Sigmoid colon (tissue), 4 donors: Measurements from ENCODE around the gene FAM107A.

ENCODE experiments used
- EP300 ChIP-seq, 4 donors: sonication (generic); formaldehyde crosslinking; IDR thresholded peaks; one replicate each; pipeline ENCODE4 v1.6.1; 2017; ENCODE audit warnings: antibody characterized with exemption in 4 of 4
- POLR2A ChIP-seq, 2 donors: fragments of 450-650 bp; IDR thresholded peaks; one replicate each; pipeline ENCODE4 v1.6.1; 2016; ENCODE audit warnings: antibody characterized with exemption in 2 of 2, mild to moderate bottlenecking in 2 of 2, moderate library complexity in 2 of 2
- POLR2AphosphoS5 ChIP-seq, 4 donors: sonication (generic); formaldehyde crosslinking; IDR thresholded peaks; one replicate each; pipeline ENCODE4 v1.6.1; 2017; ENCODE audit warnings: antibody characterized with exemption in 4 of 4
- TF ChIP-seq, protein P1 (sequence below), 4 experiments: fragments of 450-650 bp in 3 of 4; fragments of 200-600 bp in 1 of 4; IDR thresholded peaks; one replicate each; pipeline ENCODE4 v1.5.1; 2016 to 2019; ENCODE audit warnings: antibody characterized with exemption in 4 of 4, mild to moderate bottlenecking in 3 of 4, moderate library complexity in 2 of 4

DNA sequence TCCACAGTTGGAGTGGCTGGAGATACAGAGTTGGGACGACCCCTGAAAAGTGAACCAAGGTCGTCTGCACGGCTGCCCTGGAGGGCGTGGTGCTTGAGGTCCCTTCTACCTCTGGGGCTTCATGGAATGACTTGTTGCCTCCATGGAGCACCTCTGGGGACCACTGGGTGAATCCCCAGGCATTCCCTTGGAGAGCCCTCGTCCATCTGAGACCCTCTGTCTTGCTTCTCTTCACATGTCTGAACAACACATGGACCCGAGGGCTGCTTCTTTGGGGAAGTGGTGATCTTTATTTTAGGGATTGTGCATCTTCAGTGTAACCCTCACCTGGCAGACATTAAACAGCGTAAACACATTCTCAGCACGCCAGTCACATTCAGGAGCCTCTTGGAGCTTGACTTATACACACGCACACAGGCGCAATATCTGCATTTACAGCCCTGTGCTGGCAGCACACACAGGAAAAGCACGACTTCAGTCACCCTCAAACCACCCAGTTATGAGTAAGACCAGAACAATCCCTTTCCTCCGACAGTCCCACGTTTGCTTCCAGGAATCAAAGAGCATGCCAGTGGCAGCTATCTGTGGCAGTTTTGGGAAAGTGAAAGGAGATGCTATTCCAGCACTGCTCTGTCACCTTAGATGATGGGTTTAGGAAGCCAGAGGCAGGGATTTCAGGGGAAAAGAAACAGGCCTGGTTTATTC lies 12.6 kb downstream of the FAM107A start:
- TF ChIP-seq POLR2A (IDR thresholded peaks at IDR 0.05) (no peak), POLR2AphosphoS5 (IDR thresholded peaks at IDR 0.05) (no peak), EP300 (IDR thresholded peaks at IDR 0.05) (no peak)
- TF ChIP-seq, protein P1, sequence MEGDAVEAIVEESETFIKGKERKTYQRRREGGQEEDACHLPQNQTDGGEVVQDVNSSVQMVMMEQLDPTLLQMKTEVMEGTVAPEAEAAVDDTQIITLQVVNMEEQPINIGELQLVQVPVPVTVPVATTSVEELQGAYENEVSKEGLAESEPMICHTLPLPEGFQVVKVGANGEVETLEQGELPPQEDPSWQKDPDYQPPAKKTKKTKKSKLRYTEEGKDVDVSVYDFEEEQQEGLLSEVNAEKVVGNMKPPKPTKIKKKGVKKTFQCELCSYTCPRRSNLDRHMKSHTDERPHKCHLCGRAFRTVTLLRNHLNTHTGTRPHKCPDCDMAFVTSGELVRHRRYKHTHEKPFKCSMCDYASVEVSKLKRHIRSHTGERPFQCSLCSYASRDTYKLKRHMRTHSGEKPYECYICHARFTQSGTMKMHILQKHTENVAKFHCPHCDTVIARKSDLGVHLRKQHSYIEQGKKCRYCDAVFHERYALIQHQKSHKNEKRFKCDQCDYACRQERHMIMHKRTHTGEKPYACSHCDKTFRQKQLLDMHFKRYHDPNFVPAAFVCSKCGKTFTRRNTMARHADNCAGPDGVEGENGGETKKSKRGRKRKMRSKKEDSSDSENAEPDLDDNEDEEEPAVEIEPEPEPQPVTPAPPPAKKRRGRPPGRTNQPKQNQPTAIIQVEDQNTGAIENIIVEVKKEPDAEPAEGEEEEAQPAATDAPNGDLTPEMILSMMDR (IDR thresholded peaks at IDR 0.05) = no peak
